Transverse colon (tissue), 4 donors: ENCODE data around the gene ZNF678. TPM values are rescaled to one million over a fixed set of nuclear protein-coding genes. Genes with fewer than 3 reads are reported as not detected.

Source experiments
- DNase-seq: peaks from one replicate; pipeline ENCODE4 v3.0.0-alpha.2; 2019
- H3K27ac ChIP-seq, 4 donors: fragments of 200-600 bp; sonication (generic); 2 replicates each; pipeline ENCODE4 v1.5.1; 2016 to 2018; ENCODE audit warnings: inconsistent platforms in 4 of 4
- H3K27me3 ChIP-seq: fragments of 200-600 bp; sonication (generic); 2 replicates; pipeline ENCODE4 v1.5.1; 2017; ENCODE audit warnings: inconsistent platforms
- H3K36me3 ChIP-seq, 4 donors: fragments of 200-600 bp; sonication (generic); 2 replicates each; pipeline ENCODE4 v1.5.1; 2017 to 2019; ENCODE audit warnings: inconsistent platforms in 4 of 4
- H3K4me1 ChIP-seq, 4 donors: fragments of 200-600 bp; sonication (generic); 2 replicates each; pipeline ENCODE4 v1.5.1; 2017 to 2020; ENCODE audit warnings: inconsistent platforms in 4 of 4
- H3K4me3 ChIP-seq, 4 donors: fragments of 200-600 bp; sonication (generic); 1 replicate in 1 of 4; 2 replicates in 3 of 4; pipeline versions ENCODE4 v1.5.1 to v1.6.1; 2017 to 2019; ENCODE audit warnings: inconsistent platforms in 4 of 4
- H3K9me3 ChIP-seq, 2 donors: fragments of 200-600 bp; sonication (generic); 2 replicates each; pipeline ENCODE4 v1.5.1; 2017 to 2019; ENCODE audit warnings: inconsistent platforms in 2 of 2
- CTCF ChIP-seq, 5 experiments: fragments of 200-600 bp in 3 of 5; fragments of 450-650 bp in 2 of 5; sonication (generic) in 3 of 5; IDR thresholded peaks; 1 replicate in 2 of 5; 2 replicates in 3 of 5; pipeline ENCODE4 v1.5.1; 2016 to 2017; ENCODE audit warnings: antibody characterized with exemption in 5 of 5, inconsistent platforms in 3 of 5, mild to moderate bottlenecking in 2 of 5, moderate library complexity in 1 of 5
- EP300 ChIP-seq: sonication (generic); formaldehyde crosslinking; IDR thresholded peaks from one replicate; pipeline ENCODE4 v1.6.1; 2017; ENCODE audit warnings: antibody characterized with exemption, low read depth
- POLR2A ChIP-seq: fragments of 450-650 bp; IDR thresholded peaks from one replicate; pipeline ENCODE4 v1.6.1; 2016; ENCODE audit warnings: antibody characterized with exemption, mild to moderate bottlenecking, moderate library complexity
- POLR2AphosphoS5 ChIP-seq, 3 donors: sonication (generic); formaldehyde crosslinking; IDR thresholded peaks; one replicate each; pipeline ENCODE4 v1.6.1; 2016; ENCODE audit warnings: antibody characterized with exemption in 3 of 3
- WGBS, 2 donors: methylation state at CpG; one replicate each; pipeline ENCODE4 v1.1.5; 2018; ENCODE audit warnings: low coverage in 1 of 2; 5-methylcytosine and 5-hydroxymethylcytosine counted together
- in situ Hi-C, 4 donors: fragments of 200-750 bp; cut with MboI; loops; one replicate each; pipeline versions ENCODE4 v1.15.0 to v1.15.1; 2017; ENCODE audit warnings: low sequenced_read_pairs in 3 of 4, low pct_ligation_motif_present in 1 of 4, low pct_unique_long_range_greater_than_20kb in 1 of 4
- intact Hi-C: fragments of 100-400 bp; cut with DNase I; formaldehyde crosslinking; loops from one replicate; pipeline ENCODE4 v1.15.1; 2023; ENCODE audit warnings: low total_unique reads
- total RNA-seq, 4 donors: library from RNA; depleted of rRNA; stranded (reverse); fragments of >200 nt; gene quantifications; one replicate each; pipeline ENCODE4 v1.1.0, GENCODE V29; 2016

Gene ZNF678
- total RNA-seq, 4 donors from 2014 or later: 5.2 to 80.2 (median 14.7) TPM

GRCh38 chr1:227612658-227613057, 49.3 kb downstream of the ZNF678 start:
- TF ChIP-seq POLR2A (no peak), CTCF (IDR thresholded peaks at IDR 0.05) (no peak), EP300 (no peak), POLR2AphosphoS5 (IDR thresholded peaks at IDR 0.05) (no peak)
- in situ Hi-C loops (no loop called here), intact Hi-C loops (no loop called here)
- DNase-seq: no peak
- no peaks in the 10 kb centered on the region for H3K4me1 ChIP-seq
- peaks cover 0 to 23% (median 2%) of the 10 kb centered on the region in 4 donors for H3K36me3 ChIP-seq
- no peaks in the 10 kb centered on the region for H3K27me3 ChIP-seq
- 100% methylated on average over 1 of the region's 1 CpG for WGBS, 2 donors
- no peak overlapping the region for H3K4me3 ChIP-seq
- H3K27ac ChIP-seq: no peak overlapping the region
- H3K9me3 ChIP-seq: peaks cover 18 to 33% of the 10 kb centered on the region in 2 donors

GRCh38 chr1:227613526-227613925, 50.2 kb downstream of the ZNF678 start:
- Histone ChIP-seq H3K4me1 (no peaks in the 10 kb centered on the region), H3K27me3 (no peaks in the 10 kb centered on the region), H3K4me3 (no peak overlapping the region), H3K27ac (no peak overlapping the region), H3K9me3 (peaks cover 21 to 29% of the 10 kb centered on the region in 2 donors), H3K36me3 (peaks cover 0 to 23% (median 2%) of the 10 kb centered on the region in 4 donors)
- intact Hi-C loops: no loop called here
- in situ Hi-C loops: no loop called here
- DNase-seq: no peak
- WGBS, 2 donors: 100% methylated on average over 1 of the region's 1 CpG; no CpG with 5 or more reads in 1 of the 2 donors
- no peak for TF ChIP-seq EP300
- TF ChIP-seq POLR2A: no peak
- no peak for TF ChIP-seq POLR2AphosphoS5 (IDR thresholded peaks at IDR 0.05)
- TF ChIP-seq CTCF (IDR thresholded peaks at IDR 0.05): no peak

- TF ChIP-seq EP300 (no peak), POLR2AphosphoS5 (IDR thresholded peaks at IDR 0.05) (no peak), POLR2A (no peak), CTCF (IDR thresholded peaks at IDR 0.05) (no peak)
- Histone ChIP-seq H3K27me3 (no peaks in the 10 kb centered on the region), H3K9me3 (peaks cover 13 to 56% of the 10 kb centered on the region in 2 donors), H3K36me3 (peaks cover 0 to 3% (median 0%) of the 10 kb centered on the region in 4 donors), H3K4me1 (no peaks in the 10 kb centered on the region), H3K4me3 (no peak overlapping the region), H3K27ac (no peak overlapping the region)
- in situ Hi-C loops (no loop called here), intact Hi-C loops (no loop called here)
- DNase-seq: no peak
- 80 to 100% methylated on average over 1 of the region's 1 CpG for WGBS, 2 donors
Observed at GRCh38 chr1:227621211-227621610, 57.9 kb downstream of the ZNF678 start.

- intact Hi-C loops (no loop called here), in situ Hi-C loops (no loop called here)
- DNase-seq: no peak
- TF ChIP-seq EP300 (no peak), POLR2AphosphoS5 (IDR thresholded peaks at IDR 0.05) (no peak), POLR2A (no peak), CTCF (IDR thresholded peaks at IDR 0.05) (no peak)
- no peaks in the 10 kb centered on the region for H3K27me3 ChIP-seq
- H3K36me3 ChIP-seq: peaks cover 0 to 3% (median 0%) of the 10 kb centered on the region in 4 donors
- 84% methylated on average over 1 of the region's 1 CpG; no CpG with 5 or more reads in 1 of the 2 donors for WGBS, 2 donors
- H3K9me3 ChIP-seq: peaks cover 28 to 71% of the 10 kb centered on the region in 2 donors
- H3K4me3 ChIP-seq: no peak overlapping the region
- no peaks in the 10 kb centered on the region for H3K4me1 ChIP-seq
- no peak overlapping the region for H3K27ac ChIP-seq
Observed at GRCh38 chr1:227622739-227623475, 59.6 kb downstream of the ZNF678 start.
